Endothelial cell of umbilical vein (primary cell): ENCODE data around the gene SCN9A. TPM values are rescaled to one million over a fixed set of nuclear protein-coding genes. Genes with fewer than 3 reads are reported as not detected.

Source experiments
- BruUV-seq: library from RNA; stranded (reverse); fragments of 400-500 nt; replicated peaks from 2 replicates; lab custom pipeline; 2021; lab: Mats Ljungman, UMichigan
- CTCF ChIA-PET: fragments of 300-600, 350-600 bp; sonication (Branson Sonifier 250); formaldehyde crosslinking; loops from one replicate; lab custom pipeline; 2021; ENCODE audit warnings: antibody characterized with exemption, inconsistent platforms; lab: Charles Lee
- POLR2A ChIA-PET: fragments of 300-600, 350-600 bp; sonication (Branson Sonifier 250); formaldehyde crosslinking; loops from one replicate; lab custom pipeline; 2021; ENCODE audit warnings: antibody characterized with exemption, inconsistent platforms; lab: Charles Lee
- DNase-seq: peaks from one replicate; pipeline ENCODE4 v3.0.0-alpha.2; 2011; ENCODE audit warnings: low read depth, low spot score
- FAIRE-seq: peaks from 2 replicates; lab custom pipeline; 2011; peaks lifted over from hg19 to GRCh38; lab: Jason Lieb, UNC
- H2AFZ ChIP-seq: 2 replicates; pipeline ENCODE4 v1.6.0; 2012; ENCODE audit warnings: low read depth, low read length, control low read depth, inconsistent platforms
- H3K27ac ChIP-seq: 2 replicates; pipeline ENCODE4 v1.5.1; 2011; ENCODE audit warnings: low read depth, mild to moderate bottlenecking, control low read depth, low read length, moderate library complexity; ENCODE audit not compliant: insufficient read depth
- H3K27me3 ChIP-seq, 2 experiments: 2 replicates each; pipeline versions ENCODE4 v1.6.0 to v1.6.1; 2011; ENCODE audit warnings: low read length in 2 of 2, mixed read lengths in 1 of 2; ENCODE audit not compliant: control insufficient read depth in 2 of 2, insufficient read depth in 2 of 2
- H3K36me3 ChIP-seq, 2 experiments: 2 replicates in 1 of 2; 3 replicates in 1 of 2; pipeline ENCODE4 v1.5.1; 2011; ENCODE audit warnings: low read length in 2 of 2, mild to moderate bottlenecking in 1 of 2, moderate library complexity in 1 of 2; ENCODE audit not compliant: control insufficient read depth in 2 of 2, insufficient read depth in 2 of 2; ENCODE audit errors: extremely low read depth in 1 of 2
- H3K4me1 ChIP-seq: 3 replicates; pipeline ENCODE4 v1.5.1; 2011; ENCODE audit warnings: mild to moderate bottlenecking, low read length; ENCODE audit not compliant: control insufficient read depth, insufficient read depth; ENCODE audit errors: extremely low read depth
- H3K4me2 ChIP-seq: 2 replicates; pipeline ENCODE4 v1.6.1; 2011; ENCODE audit warnings: low read length, control low read depth, mixed read lengths; ENCODE audit not compliant: insufficient read depth
- H3K4me3 ChIP-seq, 3 experiments: fragments of 200-600 bp in 1 of 3; sonication (generic), shearing (Covaris generic) in 1 of 3; replicated peaks in 1 of 3; 2 replicates each; pipeline ENCODE4 v1.5.1; 2011 to 2016; ENCODE audit warnings: control low read depth in 3 of 3, low read length in 3 of 3, mild to moderate bottlenecking in 2 of 3, inconsistent platforms in 1 of 3, low read depth in 1 of 3, moderate library complexity in 1 of 3; ENCODE audit not compliant: insufficient read depth in 1 of 3
- H3K79me2 ChIP-seq: 2 replicates; pipeline ENCODE4 v1.6.0; 2012; ENCODE audit warnings: low read length, inconsistent platforms; ENCODE audit not compliant: control insufficient read depth, insufficient read depth
- H3K9ac ChIP-seq: replicated peaks from 2 replicates; pipeline ENCODE3; 2011; ENCODE audit warnings: low read length, control low read depth; ENCODE audit not compliant: insufficient read depth; ENCODE audit errors: extremely low read depth
- H3K9me1 ChIP-seq: replicated peaks from 3 replicates; pipeline ENCODE4 v1.6.0; 2011; ENCODE audit warnings: mild to moderate bottlenecking, low read length; ENCODE audit not compliant: control insufficient read depth, insufficient read depth; ENCODE audit errors: extremely low read depth
- H3K9me3 ChIP-seq: replicated peaks from 2 replicates; pipeline ENCODE4 v1.5.1; 2012; ENCODE audit warnings: low read length, inconsistent platforms; ENCODE audit not compliant: control insufficient read depth, insufficient read depth
- H4K20me1 ChIP-seq: replicated peaks from 2 replicates; pipeline ENCODE3; 2011; ENCODE audit warnings: mild to moderate bottlenecking, low read length; ENCODE audit not compliant: control insufficient read depth, insufficient read depth; ENCODE audit errors: extremely low read depth
- FOS ChIP-seq: IDR thresholded peaks from 2 replicates; pipeline ENCODE4 v1.6.1; 2011; ENCODE audit warnings: mild to moderate bottlenecking, low read length, moderate library complexity, borderline replicate concordance; ENCODE audit not compliant: insufficient read depth
- GATA2 ChIP-seq: IDR thresholded peaks from 2 replicates; pipeline ENCODE4 v1.7.0; 2011; ENCODE audit warnings: low read depth, mild to moderate bottlenecking, moderate library complexity, mixed read lengths, low read length; ENCODE audit not compliant: insufficient read length, insufficient read depth
- JUN ChIP-seq: IDR thresholded peaks from 2 replicates; pipeline ENCODE4 v1.6.1; 2011; ENCODE audit warnings: borderline replicate concordance, low read depth; ENCODE audit not compliant: insufficient read length, insufficient read depth
- MYC ChIP-seq: IDR thresholded peaks from one replicate; pipeline ENCODE4 v1.6.1; 2011; ENCODE audit warnings: mild to moderate bottlenecking, low read depth, low read length
- POLR2A ChIP-seq: IDR thresholded peaks from 2 replicates; pipeline ENCODE4 v1.6.1; 2012; ENCODE audit warnings: low read depth, mild to moderate bottlenecking, control low read depth, low read length
- POLR2AphosphoS5 ChIP-seq: IDR thresholded peaks from 2 replicates; pipeline ENCODE4 v1.6.1; 2012; ENCODE audit warnings: low read depth, mild to moderate bottlenecking, control low read depth, low read length, moderate library complexity; ENCODE audit not compliant: insufficient read depth
- dilution Hi-C: fragments of 300-500 bp; cut with MboI; formaldehyde crosslinking; loops from one replicate; pipeline ENCODE4 v1.15.0; 2019; ENCODE audit warnings: low sequenced_read_pairs; ENCODE audit not compliant: extremely low pct_ligation_motif_present
- intact Hi-C: fragments of 100-400 bp; cut with micrococcal nuclease; formaldehyde crosslinking; loops from one replicate; pipeline ENCODE4 v1.10.0; 2022
- polyA plus RNA-seq, 4 experiments: library from polyadenylated mRNA; depleted of rRNA in 3 of 4; stranded (reverse) in 3 of 4; unstranded in 1 of 4; fragments of >200 nt; gene quantifications; 2 replicates each; pipeline versions ENCODE4 v1.2.1 to v1.2.3, GENCODE V29; 2011 to 2012; ENCODE audit warnings: missing spikeins in 1 of 4
- total RNA-seq: library from RNA; stranded (reverse); gene quantifications from 2 replicates; pipeline ENCODE4 v1.2.3, GENCODE V29; 2021
- TF ChIP-seq, protein P1 (sequence below): IDR thresholded peaks from 2 replicates; pipeline ENCODE4 v1.6.1; 2011; ENCODE audit not compliant: insufficient read depth, insufficient read length
- TF ChIP-seq, protein P2 (sequence below), 2 donors: IDR thresholded peaks; 1 replicate in 1 of 2; 2 replicates in 1 of 2; pipeline ENCODE4 v1.5.1; 2011; ENCODE audit warnings: low read length in 2 of 2, mild to moderate bottlenecking in 2 of 2, moderate library complexity in 2 of 2, control low read depth in 1 of 2, inconsistent platforms in 1 of 2, low read depth in 1 of 2; ENCODE audit not compliant: insufficient read depth in 1 of 2; ENCODE audit errors: extremely low read depth in 1 of 2

The SCN9A gene
- total and polyA plus RNA-seq, 2 donors (not counting 3 experiments of a cell fraction or from before 2014, with no cell fraction given): 0.88 to 1.6 TPM

DNA sequence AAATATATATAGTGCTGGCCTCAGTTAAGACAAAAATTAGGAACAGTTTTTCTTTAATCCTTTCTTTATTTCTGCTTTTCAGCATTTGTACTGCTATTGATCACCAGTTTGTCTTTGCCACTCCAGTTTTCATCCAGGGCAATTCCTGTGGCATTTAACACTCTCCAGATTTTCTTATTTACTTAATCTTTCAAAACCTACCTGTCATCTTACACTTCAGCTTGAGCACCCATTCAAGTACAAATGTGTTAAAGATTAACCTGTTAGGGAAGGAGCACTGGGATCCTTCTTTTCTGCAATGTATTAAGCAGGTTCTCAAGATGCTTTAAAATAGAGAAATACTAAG, 146.1 kb downstream of the SCN9A start:
- dilution Hi-C loops: no loop called here
- POLR2A ChIA-PET: no interaction called here
- TF ChIP-seq POLR2AphosphoS5: no peak
- TF ChIP-seq, protein P1, sequence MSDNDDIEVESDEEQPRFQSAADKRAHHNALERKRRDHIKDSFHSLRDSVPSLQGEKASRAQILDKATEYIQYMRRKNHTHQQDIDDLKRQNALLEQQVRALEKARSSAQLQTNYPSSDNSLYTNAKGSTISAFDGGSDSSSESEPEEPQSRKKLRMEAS: no peak
- no peak for TF ChIP-seq POLR2A
- TF ChIP-seq FOS: no peak
- TF ChIP-seq JUN: no peak

DNA sequence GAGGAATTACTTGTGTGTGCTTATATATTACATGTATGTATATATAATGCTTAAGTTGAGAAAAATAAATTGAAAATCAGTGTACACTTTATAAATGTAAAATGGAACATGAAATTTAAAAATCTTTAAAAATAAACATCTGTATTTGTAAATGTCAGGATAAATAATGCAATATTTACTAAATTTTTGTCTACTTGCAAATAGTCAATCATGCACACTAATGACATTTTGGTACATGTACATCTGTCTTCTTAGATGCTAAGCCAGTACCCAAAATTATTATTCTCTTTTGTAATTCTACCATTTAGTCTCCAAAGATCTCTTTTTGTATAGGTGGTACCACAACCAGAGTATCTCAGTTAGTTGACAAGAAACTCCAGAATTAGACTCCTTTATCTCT, 151.5 kb downstream of the SCN9A start:
- FAIRE-seq: no peak
- POLR2A ChIA-PET: no interaction called here
- Histone ChIP-seq H3K4me1 (no peaks in the 10 kb centered on the region), H3K36me3 (no peaks in the 10 kb centered on the region), H3K4me3 (no peak overlapping the region), H3K4me2 (no peak overlapping the region), H4K20me1 (no peaks in the 10 kb centered on the region), H3K27ac (no peak overlapping the region), H3K9me3 (no peaks in the 10 kb centered on the region), H3K9me1 (no peaks in the 10 kb centered on the region), H3K27me3 (no peaks in the 10 kb centered on the region), H2AFZ (no peak overlapping the region), H3K79me2 (no peaks in the 10 kb centered on the region), H3K9ac (no peak overlapping the region)
- dilution Hi-C loops (no loop called here), intact Hi-C loops (no loop called here)
- BruUV-seq: no TSS peak
- DNase-seq: no peak
- CTCF ChIA-PET: no interaction called here
- TF ChIP-seq POLR2A (no peak), MYC (no peak), JUN (no peak), GATA2 (no peak)
- TF ChIP-seq, protein P1: no peak
- TF ChIP-seq, protein P2, sequence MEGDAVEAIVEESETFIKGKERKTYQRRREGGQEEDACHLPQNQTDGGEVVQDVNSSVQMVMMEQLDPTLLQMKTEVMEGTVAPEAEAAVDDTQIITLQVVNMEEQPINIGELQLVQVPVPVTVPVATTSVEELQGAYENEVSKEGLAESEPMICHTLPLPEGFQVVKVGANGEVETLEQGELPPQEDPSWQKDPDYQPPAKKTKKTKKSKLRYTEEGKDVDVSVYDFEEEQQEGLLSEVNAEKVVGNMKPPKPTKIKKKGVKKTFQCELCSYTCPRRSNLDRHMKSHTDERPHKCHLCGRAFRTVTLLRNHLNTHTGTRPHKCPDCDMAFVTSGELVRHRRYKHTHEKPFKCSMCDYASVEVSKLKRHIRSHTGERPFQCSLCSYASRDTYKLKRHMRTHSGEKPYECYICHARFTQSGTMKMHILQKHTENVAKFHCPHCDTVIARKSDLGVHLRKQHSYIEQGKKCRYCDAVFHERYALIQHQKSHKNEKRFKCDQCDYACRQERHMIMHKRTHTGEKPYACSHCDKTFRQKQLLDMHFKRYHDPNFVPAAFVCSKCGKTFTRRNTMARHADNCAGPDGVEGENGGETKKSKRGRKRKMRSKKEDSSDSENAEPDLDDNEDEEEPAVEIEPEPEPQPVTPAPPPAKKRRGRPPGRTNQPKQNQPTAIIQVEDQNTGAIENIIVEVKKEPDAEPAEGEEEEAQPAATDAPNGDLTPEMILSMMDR (IDR thresholded peaks at IDR 0.05; ENCODE audit: extremely low read depth in 1 of 2, insufficient read depth in 1 of 2, low read depth in 1 of 2, low read length in 2 of 2): no peak

More for the DNA sequence above, 146.1 kb downstream of the SCN9A start:
- BruUV-seq: no TSS peak
- no peak overlapping the region for H3K4me3 ChIP-seq
- no peaks in the 10 kb centered on the region for H4K20me1 ChIP-seq
- intact Hi-C loops: loop anchor here (10.0 kb wide), 2 partner anchors 175 to 1445 kb away; no protein-coding TSS in a partner anchor
- H3K36me3 ChIP-seq: no peaks in the 10 kb centered on the region
- no peaks in the 10 kb centered on the region for H3K79me2 ChIP-seq
- H2AFZ ChIP-seq: no peak overlapping the region
- peak overlapping the region; percentile 4 for H3K4me2 ChIP-seq
- DNase-seq (no peak), FAIRE-seq (no peak)
- H3K9me3 ChIP-seq: no peaks in the 10 kb centered on the region
- H3K9ac ChIP-seq: no peak overlapping the region
- H3K4me1 ChIP-seq: peaks cover 21% of the 10 kb centered on the region
- no peaks in the 10 kb centered on the region for H3K27me3 ChIP-seq
- no peak overlapping the region for H3K27ac ChIP-seq
- CTCF ChIA-PET: no interaction called here
- H3K9me1 ChIP-seq: no peaks in the 10 kb centered on the region
